HG03460 (cell line): ENCODE data around the gene MALSU1.

Experiments
- ATAC-seq: cut with Tn5 transposase; IDR thresholded peaks from one replicate; pipeline ENCODE4 v1.9.1; 2021; ENCODE audit not compliant: unreplicated experiment

Gene MALSU1

GRCh38 chr7:23298885-23299769 lies at the start of gene MALSU1:
Gene MALSU1, plus strand, starts transcription at chr7:23299339. Its CDS starts 14 bp downstream, at chr7:23299353.
- ATAC-seq: peak; percentile 100

- ATAC-seq: no peak
Measured at GRCh38 chr7:23249486-23249885, 49.7 kb upstream of the MALSU1 start.

- no peak for ATAC-seq
Measured at GRCh38 chr7:23254051-23254681, 45.0 kb upstream of the MALSU1 start.

- no peak for ATAC-seq
Measured at GRCh38 chr7:23256731-23257130, 42.4 kb upstream of the MALSU1 start.

- ATAC-seq: no peak
Measured at GRCh38 chr7:23260371-23260770, 38.8 kb upstream of the MALSU1 start.

GRCh38 chr7:23261843-23262452 lies 37.2 kb upstream of the MALSU1 start:
- no peak for ATAC-seq

- no peak for ATAC-seq
Measured at GRCh38 chr7:23264916-23265458, 34.2 kb upstream of the MALSU1 start.

- no peak for ATAC-seq
Measured at GRCh38 chr7:23266918-23267317, 32.2 kb upstream of the MALSU1 start.

GRCh38 chr7:23267357-23267756 lies 31.8 kb upstream of the MALSU1 start:
- ATAC-seq: no peak

- ATAC-seq: no peak
Measured at GRCh38 chr7:23268167-23268566, 31.0 kb upstream of the MALSU1 start.

GRCh38 chr7:23268746-23269145 lies 30.4 kb upstream of the MALSU1 start:
- ATAC-seq: no peak

- no peak for ATAC-seq
Measured at GRCh38 chr7:23272275-23272674, 26.9 kb upstream of the MALSU1 start.

GRCh38 chr7:23273141-23273599 lies 26.0 kb upstream of the MALSU1 start:
- ATAC-seq: peak; percentile 98

- no peak for ATAC-seq
Measured at GRCh38 chr7:23275912-23276311, 23.2 kb upstream of the MALSU1 start.

- ATAC-seq: no peak
Measured at GRCh38 chr7:23276376-23276775, 22.8 kb upstream of the MALSU1 start.

GRCh38 chr7:23276947-23277346 lies 22.2 kb upstream of the MALSU1 start:
- ATAC-seq: no peak

- no peak for ATAC-seq
Measured at GRCh38 chr7:23277359-23277989, 21.7 kb upstream of the MALSU1 start.

GRCh38 chr7:23279819-23280525 lies 19.2 kb upstream of the MALSU1 start:
- ATAC-seq: no peak

GRCh38 chr7:23283086-23283485 lies 16.1 kb upstream of the MALSU1 start:
- no peak for ATAC-seq

GRCh38 chr7:23284871-23285270 lies 14.3 kb upstream of the MALSU1 start:
- no peak for ATAC-seq
